Breast epithelium (tissue), 4 donors: Measurements from ENCODE around the gene GSC. TPM values are rescaled to one million over a fixed set of nuclear protein-coding genes. Genes with fewer than 3 reads are reported as not detected.

Experiments
- DNase-seq, 2 donors: peaks; one replicate each; pipeline ENCODE4 v3.0.0-alpha.2; 2019; ENCODE audit warnings: low spot score in 2 of 2
- H3K27ac ChIP-seq, 2 donors: fragments of 200-600 bp; sonication (generic) in 1 of 2; one replicate each; pipeline ENCODE4 v1.5.1; 2016 to 2019; ENCODE audit warnings: mild to moderate bottlenecking in 1 of 2
- H3K27me3 ChIP-seq, 2 donors: fragments of 200-600 bp; sonication (generic) in 1 of 2; one replicate each; pipeline versions ENCODE4 v1.5.1 to v1.6.0; 2017 to 2019; ENCODE audit warnings: control low read depth in 1 of 2, mild to moderate bottlenecking in 1 of 2
- H3K36me3 ChIP-seq: fragments of 200-600 bp; one replicate; pipeline ENCODE4 v1.5.1; 2019
- H3K4me1 ChIP-seq, 2 donors: fragments of 200-600 bp; sonication (generic); one replicate each; pipeline ENCODE4 v1.5.1; 2016 to 2019; ENCODE audit warnings: control low read depth in 1 of 2
- H3K4me3 ChIP-seq, 3 donors: fragments of 200-600 bp; sonication (generic); 1 replicate in 2 of 3; 2 replicates in 1 of 3; pipeline ENCODE4 v1.5.1; 2016 to 2019; ENCODE audit warnings: mild to moderate bottlenecking in 3 of 3, moderate library complexity in 2 of 3
- H3K9me3 ChIP-seq, 2 donors: fragments of 200-600 bp; sonication (generic) in 1 of 2; one replicate each; pipeline ENCODE4 v1.5.1; 2016 to 2019; ENCODE audit warnings: control low read depth in 1 of 2
- POLR2A ChIP-seq: fragments of 450-650 bp; IDR thresholded peaks from one replicate; pipeline ENCODE4 v1.6.1; 2016; ENCODE audit warnings: antibody characterized with exemption, mild to moderate bottlenecking, moderate library complexity
- POLR2AphosphoS5 ChIP-seq, 3 donors: sonication (generic); formaldehyde crosslinking; IDR thresholded peaks; one replicate each; pipeline ENCODE4 v1.6.1; 2017; ENCODE audit warnings: antibody characterized with exemption in 3 of 3
- intact Hi-C: fragments of 100-400 bp; cut with DNase I; formaldehyde crosslinking; loops from one replicate; pipeline ENCODE4 v1.15.1; 2023; ENCODE audit warnings: low total_unique reads
- total RNA-seq, 3 donors: library from RNA; depleted of rRNA; stranded (reverse); fragments of >200 nt; gene quantifications; one replicate each; pipeline ENCODE4 v1.1.0, GENCODE V29; 2016
- TF ChIP-seq, protein P1 (sequence below), 3 donors: fragments of 450-650 bp; IDR thresholded peaks; one replicate each; pipeline ENCODE4 v1.5.1; 2016 to 2017; ENCODE audit warnings: antibody characterized with exemption in 3 of 3, mild to moderate bottlenecking in 3 of 3, moderate library complexity in 3 of 3

The GSC gene
- total RNA-seq, 3 donors from 2014 or later = 8.3 to 13.8 (median 9.8) TPM

GRCh38 chr14:94797887-94798286 is 28.0 kb upstream of the GSC start:
- Histone ChIP-seq H3K27ac (no peak overlapping the region), H3K27me3 (no peaks in the 10 kb centered on the region), H3K4me3 (no peak overlapping the region), H3K9me3 (no peaks in the 10 kb centered on the region), H3K4me1 (no peaks in the 10 kb centered on the region), H3K36me3 (no peaks in the 10 kb centered on the region)
- no peak for DNase-seq
- intact Hi-C loops = loop anchor here (10.0 kb wide), 1 partner anchor 1953 kb away; no protein-coding TSS in a partner anchor
- TF ChIP-seq POLR2AphosphoS5 (IDR thresholded peaks at IDR 0.05) (no peak), POLR2A (no peak)
- TF ChIP-seq, protein P1, sequence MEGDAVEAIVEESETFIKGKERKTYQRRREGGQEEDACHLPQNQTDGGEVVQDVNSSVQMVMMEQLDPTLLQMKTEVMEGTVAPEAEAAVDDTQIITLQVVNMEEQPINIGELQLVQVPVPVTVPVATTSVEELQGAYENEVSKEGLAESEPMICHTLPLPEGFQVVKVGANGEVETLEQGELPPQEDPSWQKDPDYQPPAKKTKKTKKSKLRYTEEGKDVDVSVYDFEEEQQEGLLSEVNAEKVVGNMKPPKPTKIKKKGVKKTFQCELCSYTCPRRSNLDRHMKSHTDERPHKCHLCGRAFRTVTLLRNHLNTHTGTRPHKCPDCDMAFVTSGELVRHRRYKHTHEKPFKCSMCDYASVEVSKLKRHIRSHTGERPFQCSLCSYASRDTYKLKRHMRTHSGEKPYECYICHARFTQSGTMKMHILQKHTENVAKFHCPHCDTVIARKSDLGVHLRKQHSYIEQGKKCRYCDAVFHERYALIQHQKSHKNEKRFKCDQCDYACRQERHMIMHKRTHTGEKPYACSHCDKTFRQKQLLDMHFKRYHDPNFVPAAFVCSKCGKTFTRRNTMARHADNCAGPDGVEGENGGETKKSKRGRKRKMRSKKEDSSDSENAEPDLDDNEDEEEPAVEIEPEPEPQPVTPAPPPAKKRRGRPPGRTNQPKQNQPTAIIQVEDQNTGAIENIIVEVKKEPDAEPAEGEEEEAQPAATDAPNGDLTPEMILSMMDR (IDR thresholded peaks at IDR 0.05) = no peak

- no peak overlapping the region for H3K4me3 ChIP-seq
- no peak overlapping the region for H3K27ac ChIP-seq
- no peak for TF ChIP-seq POLR2AphosphoS5 (IDR thresholded peaks at IDR 0.05)
- TF ChIP-seq, protein P1 (IDR thresholded peaks at IDR 0.05) = no peak
- no peak for TF ChIP-seq POLR2A
- DNase-seq = no peak
- H3K9me3 ChIP-seq = no peaks in the 10 kb centered on the region
- H3K4me1 ChIP-seq = no peaks in the 10 kb centered on the region
- H3K27me3 ChIP-seq = no peaks in the 10 kb centered on the region
- intact Hi-C loops = loop anchor here (10.0 kb wide), 1 partner anchor 1951 kb away; no protein-coding TSS in a partner anchor
- no peaks in the 10 kb centered on the region for H3K36me3 ChIP-seq
Measured at GRCh38 chr14:94796278-94796677, 26.4 kb upstream of the GSC start.

- intact Hi-C loops = loop anchor here (10.0 kb wide), 1 partner anchor 1951 kb away; no protein-coding TSS in a partner anchor
- Histone ChIP-seq H3K27me3 (no peaks in the 10 kb centered on the region), H3K4me1 (no peaks in the 10 kb centered on the region), H3K27ac (no peak overlapping the region), H3K36me3 (no peaks in the 10 kb centered on the region), H3K4me3 (no peak overlapping the region), H3K9me3 (no peaks in the 10 kb centered on the region)
- no peak for DNase-seq
- no peak for TF ChIP-seq POLR2AphosphoS5 (IDR thresholded peaks at IDR 0.05)
- TF ChIP-seq, protein P1 (IDR thresholded peaks at IDR 0.05) = no peak
- no peak for TF ChIP-seq POLR2A
Measured at GRCh38 chr14:94795372-94795771, 25.5 kb upstream of the GSC start.

DNA sequence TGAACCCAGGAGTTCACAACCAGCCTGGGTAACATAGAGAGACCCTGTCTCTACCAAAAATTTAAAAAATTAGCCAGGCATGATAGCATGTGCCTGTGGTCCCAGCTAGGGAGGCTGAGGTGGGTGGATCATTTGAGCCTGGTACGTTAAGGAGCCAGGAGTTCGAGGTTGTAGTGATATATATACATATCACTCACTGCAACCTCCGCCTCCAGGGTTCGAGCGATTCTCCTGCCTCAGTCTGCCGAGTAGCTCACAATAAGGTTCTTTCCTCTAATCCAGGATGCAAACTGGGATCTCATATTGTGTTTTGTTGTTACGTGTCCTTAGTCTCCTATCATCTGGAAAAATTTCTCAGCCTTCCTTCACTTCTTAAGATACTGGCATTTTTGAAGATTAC is 24.0 kb upstream of the GSC start:
- no peaks in the 10 kb centered on the region for H3K36me3 ChIP-seq
- no peak for DNase-seq
- no peak for TF ChIP-seq POLR2AphosphoS5 (IDR thresholded peaks at IDR 0.05)
- TF ChIP-seq POLR2A = no peak
- TF ChIP-seq, protein P1 (IDR thresholded peaks at IDR 0.05) = no peak
- no peak overlapping the region for H3K27ac ChIP-seq
- H3K9me3 ChIP-seq = no peaks in the 10 kb centered on the region
- intact Hi-C loops = loop anchor here (10.0 kb wide), 1 partner anchor 1949 kb away; no protein-coding TSS in a partner anchor
- no peak overlapping the region for H3K4me3 ChIP-seq
- no peaks in the 10 kb centered on the region for H3K4me1 ChIP-seq
- H3K27me3 ChIP-seq = no peaks in the 10 kb centered on the region

- Histone ChIP-seq H3K27ac (no peak overlapping the region), H3K4me1 (no peaks in the 10 kb centered on the region), H3K4me3 (no peak overlapping the region), H3K36me3 (no peaks in the 10 kb centered on the region), H3K27me3 (no peaks in the 10 kb centered on the region), H3K9me3 (no peaks in the 10 kb centered on the region)
- intact Hi-C loops = loop anchor here (5.0 kb wide), 1 partner anchor 1350 kb away; no protein-coding TSS in a partner anchor
- no peak for DNase-seq
- TF ChIP-seq POLR2AphosphoS5 (IDR thresholded peaks at IDR 0.05) (no peak), POLR2A (no peak)
- TF ChIP-seq, protein P1 (IDR thresholded peaks at IDR 0.05) = no peak
Measured at GRCh38 chr14:94787655-94788054, 17.7 kb upstream of the GSC start.
